Measurements from ENCODE around the gene LSM14B.

Gene LSM14B

DNA sequence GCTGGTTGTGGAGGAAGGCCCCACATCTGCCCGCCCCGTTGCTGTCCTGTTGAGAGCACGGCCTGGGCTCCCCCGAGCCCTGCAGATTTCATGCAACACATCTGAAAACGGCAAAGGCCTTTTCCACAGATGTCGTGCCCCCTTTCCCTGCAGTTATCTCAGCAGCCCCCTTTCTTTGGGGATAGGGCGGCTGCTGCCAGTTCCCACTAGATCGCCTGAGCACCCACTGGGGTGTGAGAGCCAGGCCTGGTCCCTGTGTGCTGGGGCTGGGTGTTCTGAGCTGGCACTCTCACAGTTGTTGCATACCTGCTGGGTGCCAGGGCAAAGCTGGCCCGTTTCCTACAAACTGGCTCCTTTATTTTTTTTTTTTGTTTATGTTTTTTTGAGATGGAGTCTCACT lies 48.3 kb downstream of the LSM14B start:
- Histone ChIP-seq H4K20me1 (ENCODE audit: insufficient read depth, low read length) (0 out of 2 replicates have a peak, but pooled peaks cover 4% of the 10 kb centered on the region), H3K4me2 (ENCODE audit: insufficient read depth, low read length) (no peak overlapping the region), H3K4me1 (ENCODE audit: insufficient read depth, low read length) (no peaks in the 10 kb centered on the region), H3K27me3 (ENCODE audit: insufficient read depth, low read length, poor library complexity) (no peaks in the 10 kb centered on the region), H3K9me3 (ENCODE audit: insufficient read depth, low read length, severe bottlenecking) (no peaks in the 10 kb centered on the region), H2AFZ (ENCODE audit: low read depth, low read length) (no peak overlapping the region), H3K27ac (ENCODE audit: low read length) (no peak overlapping the region), H3K79me2 (ENCODE audit: insufficient read depth, low read length) (no peaks in the 10 kb centered on the region), H3K36me3 (ENCODE audit: insufficient read depth, low read length) (peaks cover 65% of the 10 kb centered on the region), H3K4me3 (ENCODE audit: low read depth in 1 of 2, low read length in 2 of 2) (no peak overlapping the region), H3K9ac (ENCODE audit: low read depth, low read length) (no peak overlapping the region)
- TF ChIP-seq, protein P1, sequence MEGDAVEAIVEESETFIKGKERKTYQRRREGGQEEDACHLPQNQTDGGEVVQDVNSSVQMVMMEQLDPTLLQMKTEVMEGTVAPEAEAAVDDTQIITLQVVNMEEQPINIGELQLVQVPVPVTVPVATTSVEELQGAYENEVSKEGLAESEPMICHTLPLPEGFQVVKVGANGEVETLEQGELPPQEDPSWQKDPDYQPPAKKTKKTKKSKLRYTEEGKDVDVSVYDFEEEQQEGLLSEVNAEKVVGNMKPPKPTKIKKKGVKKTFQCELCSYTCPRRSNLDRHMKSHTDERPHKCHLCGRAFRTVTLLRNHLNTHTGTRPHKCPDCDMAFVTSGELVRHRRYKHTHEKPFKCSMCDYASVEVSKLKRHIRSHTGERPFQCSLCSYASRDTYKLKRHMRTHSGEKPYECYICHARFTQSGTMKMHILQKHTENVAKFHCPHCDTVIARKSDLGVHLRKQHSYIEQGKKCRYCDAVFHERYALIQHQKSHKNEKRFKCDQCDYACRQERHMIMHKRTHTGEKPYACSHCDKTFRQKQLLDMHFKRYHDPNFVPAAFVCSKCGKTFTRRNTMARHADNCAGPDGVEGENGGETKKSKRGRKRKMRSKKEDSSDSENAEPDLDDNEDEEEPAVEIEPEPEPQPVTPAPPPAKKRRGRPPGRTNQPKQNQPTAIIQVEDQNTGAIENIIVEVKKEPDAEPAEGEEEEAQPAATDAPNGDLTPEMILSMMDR (IDR thresholded peaks at IDR 0.05; ENCODE audit: borderline replicate concordance, extremely low read depth, low read length, poor library complexity, severe bottlenecking) = no peak
- TF ChIP-seq EZH2 (IDR thresholded peaks at IDR 0.05; ENCODE audit: borderline replicate concordance, low read depth, low read length, severe bottlenecking) = no peak
- ATAC-seq (ENCODE audit: insufficient read depth, low read depth) (no peak), DNase-seq (no peak)

DNA sequence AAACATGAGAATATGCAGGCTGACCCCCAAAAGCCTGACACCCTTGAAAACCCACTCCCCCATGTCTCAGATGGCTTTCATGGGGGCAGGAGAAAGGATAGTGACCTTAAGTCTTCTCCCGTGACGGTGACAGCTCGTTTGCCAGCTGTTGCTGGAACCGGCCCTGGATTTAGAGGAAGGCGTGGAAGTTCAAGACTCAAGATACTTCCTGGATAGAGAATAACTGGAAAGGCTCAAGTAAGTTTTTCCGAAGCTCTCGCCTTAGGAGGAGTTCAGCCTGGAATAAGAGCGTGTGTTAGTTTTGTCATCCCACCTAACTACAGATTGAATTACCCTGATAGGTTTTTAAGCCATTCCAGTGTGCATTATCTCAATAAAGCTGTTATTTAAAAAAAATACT lies 49.0 kb downstream of the LSM14B start:
- H3K79me2 ChIP-seq (ENCODE audit: insufficient read depth, low read length) = no peaks in the 10 kb centered on the region
- H3K36me3 ChIP-seq (ENCODE audit: insufficient read depth, low read length) = peaks cover 65% of the 10 kb centered on the region
- no peaks in the 10 kb centered on the region for H3K4me1 ChIP-seq (ENCODE audit: insufficient read depth, low read length)
- H3K27me3 ChIP-seq (ENCODE audit: insufficient read depth, low read length, poor library complexity) = no peaks in the 10 kb centered on the region
- TF ChIP-seq EZH2 (IDR thresholded peaks at IDR 0.05; ENCODE audit: borderline replicate concordance, low read depth, low read length, severe bottlenecking) = no peak
- TF ChIP-seq, protein P1 (IDR thresholded peaks at IDR 0.05; ENCODE audit: borderline replicate concordance, extremely low read depth, low read length, poor library complexity, severe bottlenecking) = no peak
- no peak overlapping the region for H2AFZ ChIP-seq (ENCODE audit: low read depth, low read length)
- no peak overlapping the region for H3K27ac ChIP-seq (ENCODE audit: low read length)
- DNase-seq (no peak), ATAC-seq (ENCODE audit: insufficient read depth, low read depth) (no peak)
- no peak overlapping the region for H3K4me2 ChIP-seq (ENCODE audit: insufficient read depth, low read length)
- no peak overlapping the region for H3K4me3 ChIP-seq (ENCODE audit: low read depth in 1 of 2, low read length in 2 of 2)
- H3K9ac ChIP-seq (ENCODE audit: low read depth, low read length) = no peak overlapping the region
- no peaks in the 10 kb centered on the region for H3K9me3 ChIP-seq (ENCODE audit: insufficient read depth, low read length, severe bottlenecking)
- H4K20me1 ChIP-seq (ENCODE audit: insufficient read depth, low read length) = 0 out of 2 replicates have a peak, but pooled peaks cover 4% of the 10 kb centered on the region

DNA sequence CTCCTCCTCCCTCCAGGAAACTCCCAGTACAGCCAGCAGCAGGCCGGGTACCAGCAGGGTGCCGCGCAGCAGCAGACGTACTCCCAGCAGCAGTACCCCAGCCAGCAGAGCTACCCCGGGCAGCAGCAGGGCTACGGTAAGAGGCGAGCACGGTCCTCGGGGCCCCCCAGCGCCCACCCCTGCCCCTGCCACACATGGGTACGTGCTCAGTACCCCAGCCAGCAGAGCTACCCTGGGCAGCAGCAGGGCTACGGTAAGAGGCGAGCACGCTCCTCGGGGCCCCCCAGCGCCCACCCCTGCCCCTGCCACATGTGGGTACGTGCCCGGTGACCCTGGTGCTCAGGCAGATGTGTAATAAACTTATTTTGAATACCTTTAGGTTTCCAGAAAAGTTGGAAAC lies 50.4 kb downstream of the LSM14B start:
- TF ChIP-seq, protein P1 (IDR thresholded peaks at IDR 0.05; ENCODE audit: borderline replicate concordance, extremely low read depth, low read length, poor library complexity, severe bottlenecking) = no peak
- no peak for TF ChIP-seq EZH2 (IDR thresholded peaks at IDR 0.05; ENCODE audit: borderline replicate concordance, low read depth, low read length, severe bottlenecking)
- no peaks in the 10 kb centered on the region for H3K79me2 ChIP-seq (ENCODE audit: insufficient read depth, low read length)
- peaks cover 59% of the 10 kb centered on the region for H3K36me3 ChIP-seq (ENCODE audit: insufficient read depth, low read length)
- H4K20me1 ChIP-seq (ENCODE audit: insufficient read depth, low read length) = 0 out of 2 replicates have a peak, but pooled peaks cover 4% of the 10 kb centered on the region
- H3K4me3 ChIP-seq (ENCODE audit: low read depth in 1 of 2, low read length in 2 of 2) = no peak overlapping the region
- H3K27me3 ChIP-seq (ENCODE audit: insufficient read depth, low read length, poor library complexity) = no peaks in the 10 kb centered on the region
- H3K4me2 ChIP-seq (ENCODE audit: insufficient read depth, low read length) = no peak overlapping the region
- no peak for ATAC-seq (ENCODE audit: insufficient read depth, low read depth)
- H3K27ac ChIP-seq (ENCODE audit: low read length) = no peak overlapping the region
- no peak for DNase-seq
- no peak overlapping the region for H3K9ac ChIP-seq (ENCODE audit: low read depth, low read length)
- H3K4me1 ChIP-seq (ENCODE audit: insufficient read depth, low read length) = no peaks in the 10 kb centered on the region
- no peak overlapping the region for H2AFZ ChIP-seq (ENCODE audit: low read depth, low read length)
- H3K9me3 ChIP-seq (ENCODE audit: insufficient read depth, low read length, severe bottlenecking) = no peaks in the 10 kb centered on the region
